OCI-LY1 (cell line): Measurements from ENCODE around the gene MUC13.

Source experiments
- EZH2 ChIP-seq: fragments of 200-600 bp; sonication (generic), shearing (Covaris generic); IDR thresholded peaks from 2 replicates; pipeline ENCODE4 v1.8.0; 2017; ENCODE audit warnings: borderline replicate concordance, mixed run types, mild to moderate bottlenecking, antibody characterized with exemption, low read length, moderate library complexity, mixed read lengths
- TF ChIP-seq, protein P1 (sequence below): fragments of 200-600 bp; sonication (generic), shearing (Covaris generic); IDR thresholded peaks from 2 replicates; pipeline ENCODE4 v1.5.1; 2017; ENCODE audit warnings: mild to moderate bottlenecking, antibody characterized with exemption, low read length, moderate library complexity, mixed read lengths

- TF ChIP-seq, protein P1, sequence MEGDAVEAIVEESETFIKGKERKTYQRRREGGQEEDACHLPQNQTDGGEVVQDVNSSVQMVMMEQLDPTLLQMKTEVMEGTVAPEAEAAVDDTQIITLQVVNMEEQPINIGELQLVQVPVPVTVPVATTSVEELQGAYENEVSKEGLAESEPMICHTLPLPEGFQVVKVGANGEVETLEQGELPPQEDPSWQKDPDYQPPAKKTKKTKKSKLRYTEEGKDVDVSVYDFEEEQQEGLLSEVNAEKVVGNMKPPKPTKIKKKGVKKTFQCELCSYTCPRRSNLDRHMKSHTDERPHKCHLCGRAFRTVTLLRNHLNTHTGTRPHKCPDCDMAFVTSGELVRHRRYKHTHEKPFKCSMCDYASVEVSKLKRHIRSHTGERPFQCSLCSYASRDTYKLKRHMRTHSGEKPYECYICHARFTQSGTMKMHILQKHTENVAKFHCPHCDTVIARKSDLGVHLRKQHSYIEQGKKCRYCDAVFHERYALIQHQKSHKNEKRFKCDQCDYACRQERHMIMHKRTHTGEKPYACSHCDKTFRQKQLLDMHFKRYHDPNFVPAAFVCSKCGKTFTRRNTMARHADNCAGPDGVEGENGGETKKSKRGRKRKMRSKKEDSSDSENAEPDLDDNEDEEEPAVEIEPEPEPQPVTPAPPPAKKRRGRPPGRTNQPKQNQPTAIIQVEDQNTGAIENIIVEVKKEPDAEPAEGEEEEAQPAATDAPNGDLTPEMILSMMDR: no peak
- TF ChIP-seq EZH2: no peak
These were observed 19.3 kb downstream of the MUC13 start for GRCh38 chr3:124915254-124915653.
